Measurements from ENCODE around the gene VEGFD.
"Not testable (repeated sequence)": the region's sequence is repeated elsewhere in the genome, so short reads cannot be mapped to it uniquely, and the experiment has no call there.

The VEGFD gene

DNA sequence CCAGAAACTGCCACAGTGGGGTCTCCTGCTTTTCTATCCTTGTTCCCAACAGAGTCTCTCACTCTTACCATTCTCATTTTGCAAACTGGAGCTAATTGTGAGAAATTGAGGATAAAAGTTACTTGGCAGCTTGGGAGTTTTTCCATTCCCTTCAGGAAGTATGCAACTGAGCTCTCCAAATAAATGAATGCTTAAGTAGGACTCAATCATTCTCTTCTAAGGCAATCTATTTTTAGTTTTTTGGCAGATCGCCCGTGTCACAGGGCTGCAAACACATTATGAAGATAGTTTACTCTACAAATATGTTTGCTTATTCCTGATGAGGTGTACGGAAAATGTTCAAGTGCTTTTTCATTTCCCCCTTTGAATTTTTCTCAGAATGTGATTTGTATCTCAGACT, 74.1 kb downstream of the VEGFD start:
- no peaks in the 10 kb centered on the region for H3K9me3 ChIP-seq (ENCODE audit: control insufficient read depth in 2 of 2, low read length in 2 of 2)
- no peaks in the 10 kb centered on the region for H3K36me3 ChIP-seq (ENCODE audit: control insufficient read depth in 2 of 2, insufficient read depth in 2 of 2, low read length in 2 of 2)
- H3K4me3 ChIP-seq (ENCODE audit: low read length in 2 of 2) = no peak overlapping the region
- H3K9ac ChIP-seq (ENCODE audit: low read length in 2 of 2) = no peak overlapping the region
- no peak overlapping the region for H3K27ac ChIP-seq (ENCODE audit: low read length)
- H3K27me3 ChIP-seq (ENCODE audit: control insufficient read depth in 1 of 2, insufficient read depth in 2 of 2, low read length in 2 of 2) = no peaks in the 10 kb centered on the region
- no peaks in the 10 kb centered on the region for H3K4me1 ChIP-seq (ENCODE audit: control insufficient read depth, insufficient read depth, low read length)

DNA sequence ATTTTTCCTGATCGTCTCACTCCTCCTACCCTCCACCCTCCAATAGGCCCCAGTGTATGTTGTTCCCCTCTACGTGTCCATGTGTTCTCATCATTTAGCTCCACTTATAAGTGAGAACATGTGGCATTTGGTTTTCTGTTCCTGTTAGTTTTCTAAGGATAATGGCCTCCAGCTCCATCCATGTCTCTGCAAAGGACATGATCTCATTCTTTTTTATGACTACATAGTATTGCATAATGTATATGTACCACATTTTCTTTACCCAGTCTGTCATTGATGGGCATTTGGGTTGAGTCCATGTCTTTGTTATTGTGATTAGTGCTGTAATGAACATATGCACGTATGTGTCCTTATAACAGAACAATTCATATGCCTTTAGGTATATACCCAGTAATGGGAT, 78.3 kb downstream of the VEGFD start:
- not testable (repeated sequence) for H3K27me3 ChIP-seq (ENCODE audit: control insufficient read depth in 1 of 2, insufficient read depth in 2 of 2, low read length in 2 of 2); H3K27ac ChIP-seq (ENCODE audit: low read length); H3K36me3 ChIP-seq (ENCODE audit: control insufficient read depth in 2 of 2, insufficient read depth in 2 of 2, low read length in 2 of 2); H3K9ac ChIP-seq (ENCODE audit: low read length in 2 of 2); H3K4me3 ChIP-seq (ENCODE audit: low read length in 2 of 2); H3K9me3 ChIP-seq (ENCODE audit: control insufficient read depth in 2 of 2, low read length in 2 of 2); H3K4me1 ChIP-seq (ENCODE audit: control insufficient read depth, insufficient read depth, low read length)

DNA sequence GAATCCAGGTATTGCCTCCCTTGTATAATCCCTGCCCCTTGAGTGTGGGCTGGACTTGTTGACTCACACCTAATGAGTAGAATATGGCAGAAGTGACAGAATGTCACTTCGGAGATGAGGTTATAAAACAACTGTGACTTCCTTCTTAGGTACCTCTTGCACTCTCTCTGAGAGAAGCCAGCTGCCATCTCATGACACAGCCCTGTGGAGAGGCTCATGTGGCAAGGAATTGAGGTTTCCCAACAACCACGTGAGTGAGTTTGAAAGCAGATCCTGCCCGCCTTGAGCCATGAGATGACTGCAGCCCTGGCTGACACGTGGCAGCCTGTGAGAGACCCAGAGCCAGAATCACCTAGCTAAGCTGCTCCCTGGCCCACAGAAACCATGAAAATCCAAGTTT, 82.3 kb downstream of the VEGFD start:
- H3K9ac ChIP-seq (ENCODE audit: low read length in 2 of 2) = no peak overlapping the region
- H3K4me1 ChIP-seq (ENCODE audit: control insufficient read depth, insufficient read depth, low read length) = no peaks in the 10 kb centered on the region
- no peak overlapping the region for H3K27ac ChIP-seq (ENCODE audit: low read length)
- peaks cover 0 to 9% of the 10 kb centered on the region in 2 donors for H3K27me3 ChIP-seq (ENCODE audit: control insufficient read depth in 1 of 2, insufficient read depth in 2 of 2, low read length in 2 of 2)
- H3K9me3 ChIP-seq (ENCODE audit: control insufficient read depth in 2 of 2, low read length in 2 of 2) = no peaks in the 10 kb centered on the region
- no peaks in the 10 kb centered on the region for H3K36me3 ChIP-seq (ENCODE audit: control insufficient read depth in 2 of 2, insufficient read depth in 2 of 2, low read length in 2 of 2)
- no peak overlapping the region for H3K4me3 ChIP-seq (ENCODE audit: low read length in 2 of 2)

DNA sequence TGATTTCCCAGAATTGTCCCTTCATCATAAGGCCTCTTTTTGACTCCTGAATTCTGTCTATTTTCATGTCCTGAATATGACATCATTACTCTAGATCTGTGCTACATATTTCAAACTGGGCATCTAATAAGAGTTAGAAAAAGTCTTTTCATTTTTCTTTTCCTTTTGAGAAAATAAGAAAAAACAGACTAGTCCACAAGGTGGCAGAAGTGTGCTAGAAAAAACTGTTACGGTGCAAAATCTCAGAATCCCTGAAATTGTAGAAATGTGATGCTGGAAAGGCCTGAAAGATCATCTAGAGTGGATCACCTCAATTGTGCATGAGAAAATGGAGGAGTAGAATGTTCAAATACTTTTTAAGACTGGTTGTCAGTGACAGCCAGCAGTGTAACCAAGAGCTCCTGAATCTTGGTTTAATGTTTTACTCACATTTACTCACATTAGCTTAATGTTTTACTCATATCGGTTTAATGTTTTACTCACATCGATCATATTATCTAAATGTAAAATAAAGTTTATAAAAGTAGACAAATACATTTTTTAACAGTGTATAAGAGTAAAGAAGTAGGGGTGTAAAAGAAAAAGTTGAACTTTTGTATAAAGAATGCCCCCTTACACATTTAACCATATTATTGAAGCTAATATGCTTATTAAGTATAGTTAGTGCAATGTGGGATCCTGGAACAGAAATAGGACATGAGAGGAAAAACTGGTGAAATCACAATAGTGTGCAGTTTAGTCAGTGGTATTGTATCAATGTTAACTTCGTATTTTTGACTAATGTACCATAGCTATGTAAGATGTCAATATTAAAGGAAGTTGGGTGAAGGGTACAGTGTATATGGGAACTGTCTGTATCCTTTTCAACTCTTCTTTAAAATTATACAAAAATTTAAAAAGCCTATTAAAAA, 84.0 kb downstream of the VEGFD start:
- Histone ChIP-seq H3K36me3 (ENCODE audit: control insufficient read depth in 2 of 2, insufficient read depth in 2 of 2, low read length in 2 of 2) (no peaks in the 10 kb centered on the region), H3K9ac (ENCODE audit: low read length in 2 of 2) (no peak overlapping the region), H3K27me3 (ENCODE audit: control insufficient read depth in 1 of 2, insufficient read depth in 2 of 2, low read length in 2 of 2) (peaks cover 0 to 9% of the 10 kb centered on the region in 2 donors), H3K4me3 (ENCODE audit: low read length in 2 of 2) (no peak overlapping the region), H3K9me3 (ENCODE audit: control insufficient read depth in 2 of 2, low read length in 2 of 2) (no peaks in the 10 kb centered on the region), H3K27ac (ENCODE audit: low read length) (no peak overlapping the region), H3K4me1 (ENCODE audit: control insufficient read depth, insufficient read depth, low read length) (no peaks in the 10 kb centered on the region)

DNA sequence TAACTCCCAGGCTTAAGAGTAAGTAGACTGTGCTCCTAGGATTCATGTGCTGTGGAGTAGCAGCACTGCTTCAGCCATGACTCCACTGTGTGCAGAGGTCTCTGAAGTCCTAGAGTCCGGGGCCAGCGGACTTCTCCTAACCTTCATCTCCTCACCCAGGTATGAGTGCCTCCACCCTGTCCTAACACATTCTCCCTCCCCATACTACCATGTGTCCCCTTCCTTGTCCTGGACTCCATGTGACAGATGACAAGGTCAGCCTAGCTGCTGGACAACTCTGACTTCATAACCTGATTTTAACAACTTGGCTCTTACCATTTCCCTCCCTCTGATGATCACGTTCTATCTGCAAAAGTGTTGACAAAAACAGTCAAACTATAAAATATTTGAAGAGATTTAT, 85.4 kb downstream of the VEGFD start:
- Histone ChIP-seq H3K9me3 (ENCODE audit: control insufficient read depth in 2 of 2, low read length in 2 of 2) (no peaks in the 10 kb centered on the region), H3K27ac (ENCODE audit: low read length) (no peak overlapping the region), H3K36me3 (ENCODE audit: control insufficient read depth in 2 of 2, insufficient read depth in 2 of 2, low read length in 2 of 2) (no peaks in the 10 kb centered on the region), H3K4me1 (ENCODE audit: control insufficient read depth, insufficient read depth, low read length) (no peaks in the 10 kb centered on the region), H3K27me3 (ENCODE audit: control insufficient read depth in 1 of 2, insufficient read depth in 2 of 2, low read length in 2 of 2) (peaks cover 0 to 12% of the 10 kb centered on the region in 2 donors), H3K4me3 (ENCODE audit: low read length in 2 of 2) (no peak overlapping the region), H3K9ac (ENCODE audit: low read length in 2 of 2) (no peak overlapping the region)

DNA sequence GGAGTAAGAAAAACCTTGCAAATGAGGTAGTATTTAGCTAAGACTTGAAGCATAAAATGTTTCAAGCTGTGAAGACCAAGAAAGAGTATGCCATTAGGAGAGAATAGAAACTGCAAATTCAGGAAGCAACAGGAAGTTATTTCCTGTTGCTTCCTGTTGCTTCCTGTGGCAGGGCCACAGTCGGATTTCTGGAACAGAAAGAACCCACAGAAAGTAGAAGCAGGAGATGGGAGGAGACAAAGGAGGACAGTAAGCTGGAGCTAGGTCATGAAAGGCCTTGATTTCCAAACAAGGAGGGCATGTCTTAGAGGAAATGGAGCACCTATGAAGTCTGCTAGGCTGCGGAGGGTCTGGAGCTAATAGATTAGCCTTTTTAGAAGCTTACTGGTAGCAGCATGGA, 86.0 kb downstream of the VEGFD start:
- no peak overlapping the region for H3K4me3 ChIP-seq (ENCODE audit: low read length in 2 of 2)

More for the DNA sequence above, 86.0 kb downstream of the VEGFD start:
- H3K9ac ChIP-seq (ENCODE audit: low read length in 2 of 2) = no peak overlapping the region
- no peaks in the 10 kb centered on the region for H3K9me3 ChIP-seq (ENCODE audit: control insufficient read depth in 2 of 2, low read length in 2 of 2)
- H3K27ac ChIP-seq (ENCODE audit: low read length) = no peak overlapping the region
- peaks cover 0 to 12% of the 10 kb centered on the region in 2 donors for H3K27me3 ChIP-seq (ENCODE audit: control insufficient read depth in 1 of 2, insufficient read depth in 2 of 2, low read length in 2 of 2)
- H3K4me1 ChIP-seq (ENCODE audit: control insufficient read depth, insufficient read depth, low read length) = no peaks in the 10 kb centered on the region
- no peaks in the 10 kb centered on the region for H3K36me3 ChIP-seq (ENCODE audit: control insufficient read depth in 2 of 2, insufficient read depth in 2 of 2, low read length in 2 of 2)

Data from stomach smooth muscle (tissue), 2 donors.